ENCODE results near the gene DMAP1.

GRCh38 chr1:44262816-44263567 is 49.7 kb downstream of the DMAP1 start:
- TF ChIP-seq POLR2A (IDR thresholded peaks at IDR 0.05; ENCODE audit: low read length) = no peak
- TF ChIP-seq GATA1 (IDR thresholded peaks at IDR 0.05; ENCODE audit: low read depth, low read length) = no peak
